Measurements from ENCODE around the gene PKDREJ. TPM values are rescaled to one million over a fixed set of nuclear protein-coding genes. Genes with fewer than 3 reads are reported as not detected.

Gene PKDREJ
- total RNA-seq, 1 experiment from 2014 or later = 0.04 TPM

DNA sequence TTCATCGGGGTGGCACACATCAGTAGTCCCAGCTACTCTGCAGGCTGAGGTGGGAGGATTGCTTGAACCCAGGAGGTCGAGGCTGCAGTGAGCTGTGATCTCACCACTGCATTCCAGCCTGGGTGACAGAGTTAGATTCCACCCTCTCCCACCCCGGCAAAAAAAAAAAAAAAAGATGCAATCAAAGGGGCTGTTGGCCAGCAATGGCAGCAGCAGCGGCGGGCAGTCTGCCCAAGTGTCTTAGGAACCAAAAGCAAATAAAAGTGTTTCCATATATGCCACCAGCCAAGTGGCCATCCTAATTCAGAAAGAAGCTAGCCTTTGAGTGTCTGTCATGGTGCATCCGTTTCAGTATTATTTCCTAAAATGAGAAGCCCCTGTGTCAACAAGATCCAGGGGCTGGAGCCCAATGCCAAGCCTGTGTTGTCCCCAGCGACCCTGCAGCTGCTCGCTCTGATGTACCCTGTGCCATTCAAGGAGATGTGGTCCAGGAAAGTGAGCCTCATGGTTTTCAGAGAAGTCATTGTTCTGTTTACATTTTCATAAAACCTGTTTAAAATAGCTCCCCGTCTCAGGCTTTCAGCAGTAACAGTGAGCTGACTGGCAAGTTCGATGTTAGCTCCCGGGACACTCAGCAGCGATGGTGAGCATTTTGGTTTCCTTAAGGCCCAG, 25.6 kb downstream of the PKDREJ start:
- peaks cover 0 to 2% of the 10 kb centered on the region in 2 experiments; a peak in 2 of 5 replicates for H3K9me3 Mint-ChIP-seq
- no CpG with 5 or more reads among the region's 12 CpGs for WGBS (ENCODE audit: extremely low coverage, insufficient read length, low lambda C conversion rate)
- H3K23me2 ChIP-seq (ENCODE audit: insufficient read length, low read depth, low read length, poor library complexity, severe bottlenecking) = no peaks in the 10 kb centered on the region

More for the DNA sequence above, 25.6 kb downstream of the PKDREJ start:
- H3K27me3 Mint-ChIP-seq (ENCODE audit: low read depth) = peaks cover 4% of the 10 kb centered on the region
- Histone ChIP-seq H2AFZ (ENCODE audit: low read length) (no peak overlapping the region), H3K79me1 (ENCODE audit: insufficient read depth, low read depth, low read length, poor library complexity, severe bottlenecking) (no peaks in the 10 kb centered on the region), H2BK120ac (ENCODE audit: low read depth, low read length, poor library complexity, severe bottlenecking) (no peak overlapping the region), H3K18ac (ENCODE audit: insufficient read length, low read depth, low read length) (no peak overlapping the region), H3K27ac (ENCODE audit: insufficient read length, low read depth, low read length) (no peak overlapping the region), H4K5ac (ENCODE audit: insufficient read length, low read depth, low read length) (no peak overlapping the region), H3K27me3 (ENCODE audit: insufficient read depth, low read length) (no peaks in the 10 kb centered on the region), H3K4ac (ENCODE audit: low read depth, low read length) (no peak overlapping the region), H4K91ac (ENCODE audit: insufficient read length, low read depth, low read length) (no peak overlapping the region), H2BK15ac (ENCODE audit: low read depth, low read length) (no peak overlapping the region), H2BK20ac (ENCODE audit: low read depth, low read length, poor library complexity, severe bottlenecking) (no peak overlapping the region), H3K4me1 (ENCODE audit: insufficient read depth, low read length) (no peaks in the 10 kb centered on the region), H2BK5ac (ENCODE audit: insufficient read length, low read length) (no peak overlapping the region), H3K14ac (ENCODE audit: insufficient read depth, low read length) (no peak overlapping the region), H3T11ph (ENCODE audit: low read length) (no peak overlapping the region), H2AK5ac (ENCODE audit: insufficient read length, low read length) (no peak overlapping the region), H3K9ac (ENCODE audit: extremely low read depth, insufficient read length, low read length) (no peak overlapping the region), H4K20me1 (ENCODE audit: control insufficient read depth, insufficient read depth, insufficient read length) (no peaks in the 10 kb centered on the region), H4K8ac (replicated peaks; ENCODE audit: insufficient read length, low read depth, low read length) (no peak overlapping the region), H3K9me3 (ENCODE audit: control insufficient read depth, low read depth, low read length) (no peaks in the 10 kb centered on the region), H3K4me2 (ENCODE audit: insufficient read depth, insufficient read length, low read length) (no peak overlapping the region), H3K23ac (ENCODE audit: insufficient read length, low read depth, low read length) (no peak overlapping the region), H3K79me2 (ENCODE audit: insufficient read depth, low read length) (no peaks in the 10 kb centered on the region), H3K56ac (ENCODE audit: insufficient read length, low read depth, low read length) (no peak overlapping the region), H2BK12ac (ENCODE audit: insufficient read length, low read depth, low read length) (no peak overlapping the region)
- H3K4me1 Mint-ChIP-seq = no peaks in the 10 kb centered on the region
- no peak overlapping the region for H3K4me3 Mint-ChIP-seq
- H3K27ac Mint-ChIP-seq = no peak overlapping the region
- DNase-seq = no peak
- peaks cover 2 to 8% (median 5%) of the 10 kb centered on the region in 3 experiments; a peak in 3 of 7 replicates for H3K36me3 Mint-ChIP-seq (ENCODE audit: insufficient read depth in 1 of 3, low read depth in 3 of 3)
- TF ChIP-seq, protein P1, sequence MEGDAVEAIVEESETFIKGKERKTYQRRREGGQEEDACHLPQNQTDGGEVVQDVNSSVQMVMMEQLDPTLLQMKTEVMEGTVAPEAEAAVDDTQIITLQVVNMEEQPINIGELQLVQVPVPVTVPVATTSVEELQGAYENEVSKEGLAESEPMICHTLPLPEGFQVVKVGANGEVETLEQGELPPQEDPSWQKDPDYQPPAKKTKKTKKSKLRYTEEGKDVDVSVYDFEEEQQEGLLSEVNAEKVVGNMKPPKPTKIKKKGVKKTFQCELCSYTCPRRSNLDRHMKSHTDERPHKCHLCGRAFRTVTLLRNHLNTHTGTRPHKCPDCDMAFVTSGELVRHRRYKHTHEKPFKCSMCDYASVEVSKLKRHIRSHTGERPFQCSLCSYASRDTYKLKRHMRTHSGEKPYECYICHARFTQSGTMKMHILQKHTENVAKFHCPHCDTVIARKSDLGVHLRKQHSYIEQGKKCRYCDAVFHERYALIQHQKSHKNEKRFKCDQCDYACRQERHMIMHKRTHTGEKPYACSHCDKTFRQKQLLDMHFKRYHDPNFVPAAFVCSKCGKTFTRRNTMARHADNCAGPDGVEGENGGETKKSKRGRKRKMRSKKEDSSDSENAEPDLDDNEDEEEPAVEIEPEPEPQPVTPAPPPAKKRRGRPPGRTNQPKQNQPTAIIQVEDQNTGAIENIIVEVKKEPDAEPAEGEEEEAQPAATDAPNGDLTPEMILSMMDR (conservative IDR thresholded peaks at IDR 0.05) = no peak

All from H9 (cell line).